H1 (cell line): ENCODE results near the gene ATE1.

Experiments used
- BCL11A ChIP-seq, 2 experiments: IDR thresholded peaks; one replicate each; pipeline ENCODE4 v1.6.1; 2011; ENCODE audit warnings: low read depth in 2 of 2, low read length in 2 of 2, mild to moderate bottlenecking in 2 of 2
- CTCF ChIP-seq, 3 experiments: IDR thresholded peaks; 1 replicate in 2 of 3; 2 replicates in 1 of 3; pipeline versions ENCODE4 v1.5.1 to v1.6.1; 2011; ENCODE audit warnings: low read length in 3 of 3, mild to moderate bottlenecking in 3 of 3, inconsistent platforms in 2 of 3, low read depth in 1 of 3, moderate library complexity in 1 of 3; ENCODE audit not compliant: insufficient read depth in 1 of 3; ENCODE audit errors: control extremely low read depth in 1 of 3
- EGR1 ChIP-seq: IDR thresholded peaks from 2 replicates; pipeline ENCODE4 v1.6.1; 2011; ENCODE audit warnings: low read depth, low read length, borderline replicate concordance
- EP300 ChIP-seq, 2 experiments: IDR thresholded peaks; 1 replicate in 1 of 2; 2 replicates in 1 of 2; pipeline ENCODE4 v1.6.1; 2011 to 2012; ENCODE audit warnings: low read depth in 2 of 2, low read length in 2 of 2, mild to moderate bottlenecking in 2 of 2, borderline replicate concordance in 1 of 2, inconsistent platforms in 1 of 2, moderate library complexity in 1 of 2
- EZH2 ChIP-seq: fragments of 200-600 bp; sonication (generic); IDR thresholded peaks from 2 replicates; pipeline ENCODE4 v1.7.1; 2012; ENCODE audit warnings: low read depth, mild to moderate bottlenecking, moderate library complexity, low read length, inconsistent platforms; ENCODE audit not compliant: severe bottlenecking
- FOSL1 ChIP-seq: IDR thresholded peaks from 2 replicates; pipeline ENCODE4 v1.6.1; 2011; ENCODE audit warnings: mild to moderate bottlenecking, low read depth, low read length, moderate library complexity; ENCODE audit not compliant: insufficient read depth
- HDAC2 ChIP-seq, 2 experiments: fragments of 300-600 bp in 1 of 2; sonication (generic) in 1 of 2; IDR thresholded peaks; 2 replicates each; pipeline ENCODE4 v1.6.1; 2011 to 2012; ENCODE audit warnings: low read depth in 2 of 2, low read length in 2 of 2, mild to moderate bottlenecking in 2 of 2, moderate library complexity in 2 of 2, borderline replicate concordance in 1 of 2, inconsistent platforms in 1 of 2
- KDM1A ChIP-seq: fragments of 200-600, 300-600 bp; sonication (generic); IDR thresholded peaks from 2 replicates; pipeline ENCODE4 v1.7.1; 2016; ENCODE audit warnings: mild to moderate bottlenecking, low read length, borderline replicate concordance
- KDM5A ChIP-seq: fragments of 200-600 bp; IDR thresholded peaks from 2 replicates; pipeline ENCODE4 v1.7.1; 2012; ENCODE audit warnings: mild to moderate bottlenecking, low read length, inconsistent platforms, mixed read lengths
- POLR2A ChIP-seq, 2 experiments: IDR thresholded peaks; 1 replicate in 1 of 2; 2 replicates in 1 of 2; pipeline ENCODE4 v1.6.1; 2011; ENCODE audit warnings: low read depth in 2 of 2, low read length in 2 of 2, mild to moderate bottlenecking in 2 of 2; ENCODE audit errors: control extremely low read depth in 1 of 2
- POLR2AphosphoS5 ChIP-seq: IDR thresholded peaks from 2 replicates; pipeline ENCODE4 v1.6.1; 2011; ENCODE audit warnings: low read depth, low read length
- RNF2 ChIP-seq: fragments of 200-900, 300-1000 bp; sonication (generic); IDR thresholded peaks from 2 replicates; pipeline ENCODE4 v1.7.1; 2016; ENCODE audit warnings: borderline replicate concordance, low read depth, mild to moderate bottlenecking, antibody characterized with exemption, low read length; ENCODE audit not compliant: poor library complexity, severe bottlenecking; ENCODE audit errors: missing control alignments

DNA sequence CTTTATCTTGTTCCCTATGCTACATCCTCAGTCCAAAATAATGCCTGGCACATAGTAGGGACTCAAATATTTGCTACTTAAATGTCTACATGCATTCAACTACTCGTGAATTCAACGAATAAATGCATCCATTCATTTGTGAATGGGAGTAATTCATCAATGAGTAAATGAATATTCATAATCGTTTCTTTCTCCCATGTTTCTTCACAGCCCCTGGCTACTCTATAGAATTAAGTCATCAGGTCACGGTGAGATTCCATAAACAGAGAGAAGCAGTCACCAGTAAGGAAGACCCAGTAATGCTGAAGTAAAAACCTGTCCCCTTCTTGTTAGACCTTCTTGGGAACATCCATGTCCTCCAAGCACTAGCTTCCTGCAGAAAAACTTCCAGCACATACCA, 48.4 kb downstream of the ATE1 start:
- no peak for TF ChIP-seq POLR2A (IDR thresholded peaks at IDR 0.05; ENCODE audit: control extremely low read depth in 1 of 2, low read depth in 2 of 2, low read length in 2 of 2)
- TF ChIP-seq EZH2 = no peak
- TF ChIP-seq KDM5A = no peak
- no peak for TF ChIP-seq EP300 (IDR thresholded peaks at IDR 0.05; ENCODE audit: borderline replicate concordance in 1 of 2, low read depth in 2 of 2, low read length in 2 of 2)
- TF ChIP-seq CTCF (IDR thresholded peaks at IDR 0.05; ENCODE audit: control extremely low read depth in 1 of 3, insufficient read depth in 1 of 3, low read depth in 1 of 3, low read length in 3 of 3) = no peak
- TF ChIP-seq HDAC2 (IDR thresholded peaks at IDR 0.05; ENCODE audit: borderline replicate concordance in 1 of 2, low read depth in 2 of 2, low read length in 2 of 2) = no peak
- no peak for TF ChIP-seq POLR2AphosphoS5
- TF ChIP-seq BCL11A (IDR thresholded peaks at IDR 0.05; ENCODE audit: low read depth in 2 of 2, low read length in 2 of 2) = no peak
- no peak for TF ChIP-seq FOSL1
- no peak for TF ChIP-seq KDM1A
- TF ChIP-seq RNF2 = no peak
- TF ChIP-seq EGR1 = no peak
